ENCODE measurements around the gene PAN3.

Gene PAN3

GRCh38 chr13:28320884-28321574, 182.7 kb downstream of the PAN3 start:
- Histone ChIP-seq H3K4me1 (ENCODE audit: control insufficient read depth, insufficient read depth, low read length, poor library complexity, severe bottlenecking) (peaks cover 50% of the 10 kb centered on the region), H3K9me3 (ENCODE audit: control insufficient read depth, low read length) (peaks cover 3% of the 10 kb centered on the region), H3K4me3 (ENCODE audit: extremely low read depth, insufficient read depth, low read length, poor library complexity, severe bottlenecking) (no peak overlapping the region), H3K36me3 (ENCODE audit: control insufficient read depth, insufficient read depth, low read length) (peaks cover 46% of the 10 kb centered on the region), H3K27ac (ENCODE audit: low read depth, low read length, severe bottlenecking) (no peak overlapping the region)
- 89 to 98% methylated on average over 7 of the region's 11 CpGs for WGBS, 2 experiments (ENCODE audit: insufficient coverage in 2 of 2)

GRCh38 chr13:28321756-28322155, 183.4 kb downstream of the PAN3 start:
- H3K4me3 ChIP-seq (ENCODE audit: extremely low read depth, insufficient read depth, low read length, poor library complexity, severe bottlenecking): no peak overlapping the region
- H3K4me1 ChIP-seq (ENCODE audit: control insufficient read depth, insufficient read depth, low read length, poor library complexity, severe bottlenecking): peaks cover 43% of the 10 kb centered on the region
- H3K36me3 ChIP-seq (ENCODE audit: control insufficient read depth, insufficient read depth, low read length): peaks cover 46% of the 10 kb centered on the region
- no peak overlapping the region for H3K27ac ChIP-seq (ENCODE audit: low read depth, low read length, severe bottlenecking)
- WGBS, 2 experiments (ENCODE audit: insufficient coverage in 2 of 2): 100% methylated on average over 1 of the region's 2 CpGs
- H3K9me3 ChIP-seq (ENCODE audit: control insufficient read depth, low read length): peaks cover 3% of the 10 kb centered on the region

- WGBS, 2 experiments (ENCODE audit: insufficient coverage in 2 of 2): 92 to 96% methylated on average over 4 of the region's 11 CpGs
- H3K36me3 ChIP-seq (ENCODE audit: control insufficient read depth, insufficient read depth, low read length): peaks cover 52% of the 10 kb centered on the region
- H3K9me3 ChIP-seq (ENCODE audit: control insufficient read depth, low read length): peaks cover 3% of the 10 kb centered on the region
- peaks cover 40% of the 10 kb centered on the region for H3K4me1 ChIP-seq (ENCODE audit: control insufficient read depth, insufficient read depth, low read length, poor library complexity, severe bottlenecking)
- H3K27ac ChIP-seq (ENCODE audit: low read depth, low read length, severe bottlenecking): peak overlapping the region; percentile 45
- no peak overlapping the region for H3K4me3 ChIP-seq (ENCODE audit: extremely low read depth, insufficient read depth, low read length, poor library complexity, severe bottlenecking)
These were observed 184.0 kb downstream of the PAN3 start for GRCh38 chr13:28322256-28322905.

GRCh38 chr13:28324181-28324789, 185.9 kb downstream of the PAN3 start:
- H3K9me3 ChIP-seq (ENCODE audit: control insufficient read depth, low read length): peaks cover 3% of the 10 kb centered on the region
- H3K4me3 ChIP-seq (ENCODE audit: extremely low read depth, insufficient read depth, low read length, poor library complexity, severe bottlenecking): no peak overlapping the region
- 47 to 58% methylated on average over 4 of the region's 4 CpGs for WGBS, 2 experiments (ENCODE audit: insufficient coverage in 2 of 2)
- H3K36me3 ChIP-seq (ENCODE audit: control insufficient read depth, insufficient read depth, low read length): peaks cover 50% of the 10 kb centered on the region
- peaks cover 46% of the 10 kb centered on the region for H3K4me1 ChIP-seq (ENCODE audit: control insufficient read depth, insufficient read depth, low read length, poor library complexity, severe bottlenecking)
- H3K27ac ChIP-seq (ENCODE audit: low read depth, low read length, severe bottlenecking): no peak overlapping the region

- no peak overlapping the region for H3K4me3 ChIP-seq (ENCODE audit: extremely low read depth, insufficient read depth, low read length, poor library complexity, severe bottlenecking)
- no peak overlapping the region for H3K27ac ChIP-seq (ENCODE audit: low read depth, low read length, severe bottlenecking)
- 82 to 100% methylated on average over 2 of the region's 2 CpGs for WGBS, 2 experiments (ENCODE audit: insufficient coverage in 2 of 2)
- peaks cover 3% of the 10 kb centered on the region for H3K9me3 ChIP-seq (ENCODE audit: control insufficient read depth, low read length)
- H3K36me3 ChIP-seq (ENCODE audit: control insufficient read depth, insufficient read depth, low read length): peaks cover 42% of the 10 kb centered on the region
- H3K4me1 ChIP-seq (ENCODE audit: control insufficient read depth, insufficient read depth, low read length, poor library complexity, severe bottlenecking): peaks cover 48% of the 10 kb centered on the region
These were observed 186.7 kb downstream of the PAN3 start for GRCh38 chr13:28325022-28325421.

- H3K27ac ChIP-seq (ENCODE audit: low read depth, low read length, severe bottlenecking): no peak overlapping the region
- no peaks in the 10 kb centered on the region for H3K9me3 ChIP-seq (ENCODE audit: control insufficient read depth, low read length)
- 100% methylated on average over 1 of the region's 2 CpGs; no CpG with 5 or more reads in 1 of the 2 experiments for WGBS, 2 experiments (ENCODE audit: insufficient coverage in 2 of 2)
- H3K36me3 ChIP-seq (ENCODE audit: control insufficient read depth, insufficient read depth, low read length): peaks cover 34% of the 10 kb centered on the region
- H3K4me3 ChIP-seq (ENCODE audit: extremely low read depth, insufficient read depth, low read length, poor library complexity, severe bottlenecking): no peak overlapping the region
- H3K4me1 ChIP-seq (ENCODE audit: control insufficient read depth, insufficient read depth, low read length, poor library complexity, severe bottlenecking): peaks cover 56% of the 10 kb centered on the region
These were observed 187.7 kb downstream of the PAN3 start for GRCh38 chr13:28326056-28326455.

GRCh38 chr13:28327373-28328270, 189.3 kb downstream of the PAN3 start:
- Histone ChIP-seq H3K9me3 (ENCODE audit: control insufficient read depth, low read length) (no peaks in the 10 kb centered on the region), H3K4me1 (ENCODE audit: control insufficient read depth, insufficient read depth, low read length, poor library complexity, severe bottlenecking) (peaks cover 40% of the 10 kb centered on the region), H3K36me3 (ENCODE audit: control insufficient read depth, insufficient read depth, low read length) (peaks cover 37% of the 10 kb centered on the region), H3K4me3 (ENCODE audit: extremely low read depth, insufficient read depth, low read length, poor library complexity, severe bottlenecking) (no peak overlapping the region), H3K27ac (ENCODE audit: low read depth, low read length, severe bottlenecking) (no peak overlapping the region)
- WGBS, 2 experiments (ENCODE audit: insufficient coverage in 2 of 2): 98% methylated on average over 9 to 10 of the region's 14 CpGs

GRCh38 chr13:28328271-28328607, 189.9 kb downstream of the PAN3 start:
- 96 to 99% methylated on average over 7 to 8 of the region's 8 CpGs for WGBS, 2 experiments (ENCODE audit: insufficient coverage in 2 of 2)
- Histone ChIP-seq H3K9me3 (ENCODE audit: control insufficient read depth, low read length) (no peaks in the 10 kb centered on the region), H3K4me3 (ENCODE audit: extremely low read depth, insufficient read depth, low read length, poor library complexity, severe bottlenecking) (no peak overlapping the region), H3K4me1 (ENCODE audit: control insufficient read depth, insufficient read depth, low read length, poor library complexity, severe bottlenecking) (peaks cover 34% of the 10 kb centered on the region), H3K36me3 (ENCODE audit: control insufficient read depth, insufficient read depth, low read length) (peaks cover 43% of the 10 kb centered on the region), H3K27ac (ENCODE audit: low read depth, low read length, severe bottlenecking) (no peak overlapping the region)

- H3K9me3 ChIP-seq (ENCODE audit: control insufficient read depth, low read length): no peaks in the 10 kb centered on the region
- peaks cover 35% of the 10 kb centered on the region for H3K4me1 ChIP-seq (ENCODE audit: control insufficient read depth, insufficient read depth, low read length, poor library complexity, severe bottlenecking)
- H3K4me3 ChIP-seq (ENCODE audit: extremely low read depth, insufficient read depth, low read length, poor library complexity, severe bottlenecking): no peak overlapping the region
- WGBS, 2 experiments (ENCODE audit: insufficient coverage in 2 of 2): 85 to 88% methylated on average over 12 to 15 of the region's 17 CpGs
- H3K36me3 ChIP-seq (ENCODE audit: control insufficient read depth, insufficient read depth, low read length): peaks cover 54% of the 10 kb centered on the region
- peak overlapping the region; percentile 88 for H3K27ac ChIP-seq (ENCODE audit: low read depth, low read length, severe bottlenecking)
These were observed 191.2 kb downstream of the PAN3 start for GRCh38 chr13:28329395-28330158.
